PFSK-1 (cell line): ENCODE measurements around the gene EIF4EBP2.

Source experiments
- FOXP2 ChIP-seq: optimal IDR thresholded peaks from 2 replicates; pipeline ENCODE3; 2011; ENCODE audit warnings: borderline replicate concordance, control low read depth, inconsistent platforms; ENCODE audit not compliant: insufficient read depth; ENCODE audit errors: extremely low read length, extremely low read depth
- POLR2AphosphoS5 ChIP-seq: IDR thresholded peaks from 2 replicates; pipeline ENCODE4 v1.6.1; 2012; ENCODE audit warnings: low read depth, mild to moderate bottlenecking, control low read depth, low read length, moderate library complexity
- REST ChIP-seq, 2 experiments: IDR thresholded peaks; 2 replicates each; pipeline versions ENCODE4 v1.6.1 to v1.8.0; 2011 to 2012; ENCODE audit warnings: low read depth in 2 of 2, low read length in 2 of 2, control low read depth in 1 of 2, inconsistent platforms in 1 of 2, mild to moderate bottlenecking in 1 of 2, moderate library complexity in 1 of 2; ENCODE audit not compliant: insufficient read depth in 1 of 2
- SIN3A ChIP-seq: IDR thresholded peaks from 2 replicates; pipeline ENCODE4 v1.6.1; 2012; ENCODE audit warnings: mild to moderate bottlenecking, low read length, moderate library complexity, borderline replicate concordance; ENCODE audit not compliant: insufficient read depth
- TAF1 ChIP-seq: IDR thresholded peaks from 2 replicates; pipeline ENCODE4 v1.6.1; 2012; ENCODE audit warnings: low read length, control low read depth, borderline replicate concordance; ENCODE audit not compliant: insufficient read depth

Gene EIF4EBP2

GRCh38 chr10:70458329-70459060 is 54.5 kb downstream of the EIF4EBP2 start:
- TF ChIP-seq FOXP2 (no peak), REST (IDR thresholded peaks at IDR 0.05; ENCODE audit: insufficient read depth in 1 of 2, low read depth in 2 of 2, low read length in 2 of 2) (no peak), TAF1 (no peak), SIN3A (no peak), POLR2AphosphoS5 (no peak)

GRCh38 chr10:70459061-70459773 is 55.3 kb downstream of the EIF4EBP2 start:
- TF ChIP-seq TAF1 (no peak), FOXP2 (no peak), REST (IDR thresholded peaks at IDR 0.05; ENCODE audit: insufficient read depth in 1 of 2, low read depth in 2 of 2, low read length in 2 of 2) (no peak), POLR2AphosphoS5 (no peak), SIN3A (no peak)

- TF ChIP-seq TAF1 = no peak
- TF ChIP-seq SIN3A = no peak
- no peak for TF ChIP-seq REST (IDR thresholded peaks at IDR 0.05; ENCODE audit: insufficient read depth in 1 of 2, low read depth in 2 of 2, low read length in 2 of 2)
- no peak for TF ChIP-seq FOXP2
- no peak for TF ChIP-seq POLR2AphosphoS5
Measured at GRCh38 chr10:70459774-70460490, 56.0 kb downstream of the EIF4EBP2 start.

DNA sequence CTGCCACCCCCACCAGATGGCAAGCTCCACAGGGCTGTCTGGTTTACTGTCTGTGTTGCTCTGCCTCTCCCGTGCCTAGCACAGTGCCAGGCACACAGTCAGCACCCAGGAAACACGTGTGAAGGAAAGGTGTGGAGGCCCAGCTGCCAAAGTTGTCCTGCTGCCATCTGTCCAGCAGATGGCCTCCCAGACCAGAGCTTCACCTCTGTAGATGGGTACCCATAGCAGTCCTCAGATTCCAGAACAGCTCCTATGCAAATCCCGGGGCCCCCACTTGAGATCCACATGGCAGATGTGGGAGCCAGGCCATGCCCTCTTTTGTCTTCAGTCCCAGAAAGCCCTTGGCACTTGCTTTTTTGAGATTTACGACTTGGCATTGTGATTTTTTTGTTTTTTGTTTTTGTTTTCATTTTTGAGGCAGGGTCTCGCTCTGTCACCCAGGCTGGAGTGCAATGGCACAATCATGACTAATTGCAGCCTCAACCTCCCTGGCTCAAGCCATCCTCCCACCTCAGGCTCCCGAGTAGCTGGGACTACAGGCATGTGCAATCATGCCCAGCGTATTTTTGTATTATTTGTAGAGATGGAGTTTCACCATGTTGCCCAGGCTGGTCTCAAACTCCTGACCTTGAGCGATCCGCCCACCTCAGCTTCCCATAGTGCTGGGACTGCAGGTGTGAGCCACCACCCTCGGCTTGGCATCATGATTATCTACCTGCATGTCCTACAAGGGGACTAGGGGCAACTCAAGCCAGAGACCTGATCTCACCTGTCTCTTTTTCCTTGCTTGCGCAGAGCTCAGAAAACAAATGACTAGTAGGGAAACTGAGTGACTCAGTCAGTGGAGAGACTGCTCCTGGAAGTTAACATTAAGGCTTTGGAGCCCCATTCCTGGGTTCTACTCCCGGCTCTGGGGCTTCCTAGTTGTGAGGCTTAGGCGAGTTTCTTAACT is 57.7 kb downstream of the EIF4EBP2 start:
- TF ChIP-seq REST (IDR thresholded peaks at IDR 0.05; ENCODE audit: insufficient read depth in 1 of 2, low read depth in 2 of 2, low read length in 2 of 2) (no peak), POLR2AphosphoS5 (no peak), SIN3A (no peak), TAF1 (no peak), FOXP2 (no peak)
